ENCODE measurements around the gene SETMAR.

DNA sequence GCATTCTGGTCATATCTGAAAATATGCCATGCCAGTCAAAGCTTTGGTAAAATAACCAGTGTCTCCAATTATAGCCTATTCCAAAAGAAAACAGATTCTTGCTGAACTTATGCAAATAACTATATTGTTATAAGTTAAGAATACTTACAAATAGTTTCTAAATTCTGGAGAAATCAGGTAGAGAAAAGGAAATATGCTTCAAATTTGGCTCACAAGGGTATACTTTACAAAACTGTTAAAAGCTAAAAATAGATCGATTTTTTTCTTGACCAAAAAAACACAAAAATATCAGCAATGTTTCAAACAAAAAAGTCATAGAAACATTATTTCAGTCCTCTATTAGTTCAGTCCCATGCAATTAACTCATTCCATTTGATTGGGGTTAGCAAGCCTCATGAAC, 23.7 kb downstream of the SETMAR start:
- TF ChIP-seq, protein P1, sequence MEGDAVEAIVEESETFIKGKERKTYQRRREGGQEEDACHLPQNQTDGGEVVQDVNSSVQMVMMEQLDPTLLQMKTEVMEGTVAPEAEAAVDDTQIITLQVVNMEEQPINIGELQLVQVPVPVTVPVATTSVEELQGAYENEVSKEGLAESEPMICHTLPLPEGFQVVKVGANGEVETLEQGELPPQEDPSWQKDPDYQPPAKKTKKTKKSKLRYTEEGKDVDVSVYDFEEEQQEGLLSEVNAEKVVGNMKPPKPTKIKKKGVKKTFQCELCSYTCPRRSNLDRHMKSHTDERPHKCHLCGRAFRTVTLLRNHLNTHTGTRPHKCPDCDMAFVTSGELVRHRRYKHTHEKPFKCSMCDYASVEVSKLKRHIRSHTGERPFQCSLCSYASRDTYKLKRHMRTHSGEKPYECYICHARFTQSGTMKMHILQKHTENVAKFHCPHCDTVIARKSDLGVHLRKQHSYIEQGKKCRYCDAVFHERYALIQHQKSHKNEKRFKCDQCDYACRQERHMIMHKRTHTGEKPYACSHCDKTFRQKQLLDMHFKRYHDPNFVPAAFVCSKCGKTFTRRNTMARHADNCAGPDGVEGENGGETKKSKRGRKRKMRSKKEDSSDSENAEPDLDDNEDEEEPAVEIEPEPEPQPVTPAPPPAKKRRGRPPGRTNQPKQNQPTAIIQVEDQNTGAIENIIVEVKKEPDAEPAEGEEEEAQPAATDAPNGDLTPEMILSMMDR (conservative IDR thresholded peaks at IDR 0.05 in 1 of 2, IDR thresholded peaks at IDR 0.05 in 1 of 2; ENCODE audit: extremely low read depth in 1 of 2, insufficient read depth in 1 of 2, low read depth in 1 of 2, low read length in 2 of 2): no peak
- no peak for TF ChIP-seq EZH2 (IDR thresholded peaks at IDR 0.05; ENCODE audit: borderline replicate concordance, low read length)

All from mammary epithelial cell (primary cell).